SK-N-MC (cell line): ENCODE data around the gene REPS2.

Source experiments
- DNase-seq: peaks from one replicate; pipeline ENCODE4 v3.0.0-alpha.2; 2011; ENCODE audit warnings: low read depth, low spot score
- H3K27ac ChIP-seq: fragments of 200-600 bp; sonication (generic); 2 replicates; pipeline ENCODE4 v1.5.1; 2016; ENCODE audit warnings: mixed run types
- H3K36me3 ChIP-seq: fragments of 200-600 bp; sonication (generic); 2 replicates; pipeline ENCODE4 v1.6.1; 2017; ENCODE audit warnings: antibody characterized with exemption, low read length, mixed read lengths; ENCODE audit not compliant: insufficient read depth
- H3K4me3 ChIP-seq: fragments of 200-600 bp; sonication (generic); 2 replicates; pipeline ENCODE4 v1.5.1; 2016
- H3K9ac ChIP-seq: fragments of 200-600 bp; sonication (generic); 2 replicates; pipeline ENCODE4 v1.8.0; 2017; ENCODE audit warnings: mixed run types, mixed read lengths; ENCODE audit not compliant: insufficient read length
- H3K9me3 ChIP-seq: fragments of 200-600 bp; sonication (generic); 2 replicates; pipeline ENCODE4 v1.6.1; 2017; ENCODE audit warnings: low read depth, mild to moderate bottlenecking, antibody characterized with exemption, low read length, moderate library complexity, mixed read lengths
- EZH2 ChIP-seq: fragments of 200-600 bp; sonication (generic); IDR thresholded peaks from one replicate; pipeline ENCODE4 v1.6.1; 2017; ENCODE audit warnings: antibody characterized with exemption
- FOXP2 ChIP-seq: optimal IDR thresholded peaks from 2 replicates; pipeline ENCODE3; 2011; ENCODE audit warnings: mild to moderate bottlenecking, moderate library complexity; ENCODE audit not compliant: insufficient read depth; ENCODE audit errors: extremely low read length, control extremely low read depth
- POLR2AphosphoS5 ChIP-seq: IDR thresholded peaks from 2 replicates; pipeline ENCODE4 v1.6.1; 2012; ENCODE audit warnings: mild to moderate bottlenecking, low read depth, low read length, borderline replicate concordance

The REPS2 gene

DNA sequence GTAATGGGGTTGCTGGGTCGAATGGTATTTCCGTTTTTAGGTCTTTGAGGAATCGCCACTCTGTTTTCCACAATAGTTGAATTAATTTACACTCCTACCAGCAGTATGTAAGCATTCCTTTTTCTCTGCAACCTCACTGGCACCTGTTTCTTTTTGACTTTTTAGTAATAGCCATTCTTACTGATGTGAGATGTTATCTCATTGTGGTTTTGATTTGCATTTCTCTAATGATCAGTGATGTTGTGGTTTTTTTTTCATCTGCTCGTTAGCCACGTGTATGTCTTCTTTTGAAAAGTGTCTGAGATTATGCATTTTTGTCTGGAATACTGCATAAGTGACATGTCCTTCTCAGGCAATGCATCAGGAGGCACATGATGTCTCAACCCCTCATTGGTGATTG, 28.8 kb downstream of the REPS2 start:
- no peak for TF ChIP-seq POLR2AphosphoS5
- Histone ChIP-seq H3K27ac (no peak overlapping the region), H3K4me3 (no peak overlapping the region), H3K9me3 (no peaks in the 10 kb centered on the region), H3K36me3 (no peaks in the 10 kb centered on the region), H3K9ac (no peak overlapping the region)
- no peak for DNase-seq

GRCh38 chrX:16977771-16978170, 31.3 kb downstream of the REPS2 start:
- TF ChIP-seq EZH2 = no peak
- no peak for TF ChIP-seq POLR2AphosphoS5
- TF ChIP-seq FOXP2 = no peak
- Histone ChIP-seq H3K4me3 (no peak overlapping the region), H3K9me3 (no peaks in the 10 kb centered on the region), H3K36me3 (no peaks in the 10 kb centered on the region), H3K9ac (no peak overlapping the region), H3K27ac (no peak overlapping the region)
- DNase-seq = no peak

DNA sequence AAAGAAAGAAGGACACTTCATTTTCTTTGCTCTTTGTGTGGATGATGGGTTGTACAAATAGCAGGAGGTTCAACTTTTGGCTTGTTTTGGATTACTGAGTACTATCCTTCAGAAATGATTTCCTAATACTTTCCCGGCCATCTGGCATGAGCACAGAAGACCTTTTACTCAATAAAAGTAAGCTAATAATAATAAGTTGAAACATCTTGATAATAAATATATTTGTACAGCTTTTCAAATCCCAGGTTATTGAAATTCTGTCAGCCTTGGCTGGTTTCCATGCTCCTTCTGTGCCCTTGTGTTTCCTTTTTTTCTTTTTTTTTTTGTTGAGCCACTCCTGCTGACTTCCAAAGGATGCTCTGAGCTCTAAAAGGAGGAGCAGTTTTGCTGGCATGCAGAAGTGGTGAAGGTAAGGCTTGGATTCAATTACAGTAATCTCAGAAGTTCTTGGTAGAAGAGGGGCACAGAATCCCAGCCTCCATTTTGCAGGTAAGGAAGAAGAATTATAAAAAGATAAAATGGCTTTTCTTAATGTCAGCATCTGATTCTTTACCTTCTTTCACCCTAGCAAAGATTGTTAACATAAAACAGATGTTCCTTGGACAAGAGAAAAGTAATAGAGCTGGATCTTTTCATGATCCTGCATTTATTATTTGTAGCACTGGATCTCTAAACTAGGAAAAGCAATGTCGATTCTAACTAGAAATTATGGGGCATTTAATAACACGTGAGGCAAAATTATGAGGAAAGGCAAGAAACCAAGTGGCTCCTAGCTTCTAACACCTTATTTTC, 31.9 kb downstream of the REPS2 start:
- no peaks in the 10 kb centered on the region for H3K9me3 ChIP-seq
- no peak overlapping the region for H3K9ac ChIP-seq
- DNase-seq = no peak
- H3K27ac ChIP-seq = no peak overlapping the region
- TF ChIP-seq EZH2 (no peak), FOXP2 (no peak), POLR2AphosphoS5 (no peak)
- H3K36me3 ChIP-seq = no peaks in the 10 kb centered on the region
- H3K4me3 ChIP-seq = no peak overlapping the region

- H3K4me3 ChIP-seq = no peak overlapping the region
- no peak overlapping the region for H3K9ac ChIP-seq
- H3K36me3 ChIP-seq = no peaks in the 10 kb centered on the region
- no peak for DNase-seq
- TF ChIP-seq POLR2AphosphoS5 (no peak), EZH2 (no peak), FOXP2 (no peak)
- H3K27ac ChIP-seq = no peak overlapping the region
- H3K9me3 ChIP-seq = no peaks in the 10 kb centered on the region
Measured at GRCh38 chrX:16979226-16979625, 32.8 kb downstream of the REPS2 start.

- H3K9ac ChIP-seq = no peak overlapping the region
- no peak for DNase-seq
- TF ChIP-seq EZH2 = no peak
- no peaks in the 10 kb centered on the region for H3K36me3 ChIP-seq
- no peak overlapping the region for H3K27ac ChIP-seq
- no peak overlapping the region for H3K4me3 ChIP-seq
- no peaks in the 10 kb centered on the region for H3K9me3 ChIP-seq
Measured at GRCh38 chrX:16981209-16981608, 34.8 kb downstream of the REPS2 start.

GRCh38 chrX:16981980-16982379, 35.5 kb downstream of the REPS2 start:
- Histone ChIP-seq H3K27ac (no peak overlapping the region), H3K36me3 (no peaks in the 10 kb centered on the region), H3K9me3 (no peaks in the 10 kb centered on the region), H3K9ac (no peak overlapping the region), H3K4me3 (no peak overlapping the region)
- DNase-seq = no peak
- TF ChIP-seq FOXP2 (no peak), EZH2 (no peak), POLR2AphosphoS5 (no peak)

- no peaks in the 10 kb centered on the region for H3K9me3 ChIP-seq
- no peak overlapping the region for H3K9ac ChIP-seq
- no peak overlapping the region for H3K27ac ChIP-seq
- no peak overlapping the region for H3K4me3 ChIP-seq
- H3K36me3 ChIP-seq = no peaks in the 10 kb centered on the region
- DNase-seq = no peak
- TF ChIP-seq POLR2AphosphoS5 = no peak
- no peak for TF ChIP-seq EZH2
- no peak for TF ChIP-seq FOXP2
Measured at GRCh38 chrX:16983051-16983450, 36.6 kb downstream of the REPS2 start.

- no peak for DNase-seq
- Histone ChIP-seq H3K9ac (no peak overlapping the region), H3K36me3 (no peaks in the 10 kb centered on the region), H3K4me3 (no peak overlapping the region), H3K27ac (no peak overlapping the region), H3K9me3 (no peaks in the 10 kb centered on the region)
- TF ChIP-seq POLR2AphosphoS5 = no peak
- no peak for TF ChIP-seq FOXP2
- no peak for TF ChIP-seq EZH2
Measured at GRCh38 chrX:16985286-16985685, 38.8 kb downstream of the REPS2 start.

GRCh38 chrX:16986169-16986568, 39.7 kb downstream of the REPS2 start:
- Histone ChIP-seq H3K36me3 (no peaks in the 10 kb centered on the region), H3K27ac (no peak overlapping the region), H3K9me3 (no peaks in the 10 kb centered on the region), H3K9ac (no peak overlapping the region), H3K4me3 (no peak overlapping the region)
- no peak for DNase-seq
- no peak for TF ChIP-seq POLR2AphosphoS5
- TF ChIP-seq FOXP2 = no peak
- TF ChIP-seq EZH2 = no peak
